Stimulated activated CD4-positive, alpha-beta T cell treated with anti-CD3 and anti-CD28 coated beads, Interleukin-1b, Interleukin-23, amount 100 ng/mL, for 24 hours (primary cell): ENCODE results near the gene GIPC2.

ENCODE experiments used
- DNase-seq, 4 experiments: peaks; one replicate each; pipeline ENCODE4 v3.0.0-alpha.2; 2020; ENCODE audit warnings: low read depth in 4 of 4, low spot score in 1 of 4

GIPC2 gene

GRCh38 chr1:78143152-78143551 lies 97.4 kb downstream of the GIPC2 start:
- no peak for DNase-seq

GRCh38 chr1:78143673-78144072 lies 97.9 kb downstream of the GIPC2 start:
- no peak for DNase-seq

- peak in 1 of 4 experiments; percentile 13 for DNase-seq
Observed at GRCh38 chr1:78145105-78145580, 99.4 kb downstream of the GIPC2 start.

- DNase-seq: no peak
Observed at GRCh38 chr1:78146205-78146771, 100.5 kb downstream of the GIPC2 start.

- no peak for DNase-seq
Observed at GRCh38 chr1:78147031-78147430, 101.3 kb downstream of the GIPC2 start.

- DNase-seq: no peak
Observed at GRCh38 chr1:78153092-78153736, 107.4 kb downstream of the GIPC2 start.

- DNase-seq: no peak
Observed at GRCh38 chr1:78155121-78155520, 109.4 kb downstream of the GIPC2 start.

GRCh38 chr1:78156805-78157521 lies 111.2 kb downstream of the GIPC2 start:
- DNase-seq: no peak

- DNase-seq: no peak
Observed at GRCh38 chr1:78165816-78166215, 120.0 kb downstream of the GIPC2 start.

- no peak for DNase-seq
Observed at GRCh38 chr1:78168306-78168705, 122.5 kb downstream of the GIPC2 start.

GRCh38 chr1:78170859-78171258 lies 125.1 kb downstream of the GIPC2 start:
- DNase-seq: no peak

- DNase-seq: no peak
Observed at GRCh38 chr1:78171736-78172590, 126.2 kb downstream of the GIPC2 start.

GRCh38 chr1:78176448-78176847 lies 130.7 kb downstream of the GIPC2 start:
- DNase-seq: no peak

- no peak for DNase-seq
Observed at GRCh38 chr1:78177708-78178270, 132.0 kb downstream of the GIPC2 start.

GRCh38 chr1:78178816-78179215 lies 133.1 kb downstream of the GIPC2 start:
- DNase-seq: no peak

GRCh38 chr1:78184460-78185072 lies 138.8 kb downstream of the GIPC2 start:
- no peak for DNase-seq
